Measurements from ENCODE around the gene SLC7A14. TPM values are rescaled to one million over a fixed set of nuclear protein-coding genes. Genes with fewer than 3 reads are reported as not detected.

SLC7A14 gene
- total RNA-seq, 1 experiment from 2014 or later = not detected

- CTCF ChIA-PET = interaction anchor here (1.0 to 1.1 kb wide), 2 partner anchors 14 to 281 kb away, joined by 3 to 4 read pairs; no protein-coding TSS in a partner anchor
- intact Hi-C loops (cut with micrococcal nuclease) = no loop called here
- Mint-ChIP-seq H3K36me3 (ENCODE audit: insufficient read depth, unreplicated experiment) (peaks cover 4% of the 10 kb centered on the region), H3K4me3 (ENCODE audit: unreplicated experiment) (no peak overlapping the region), H3K4me1 (ENCODE audit: insufficient read depth, unreplicated experiment) (peaks cover under 1% of the 10 kb centered on the region), H3K27me3 (ENCODE audit: insufficient read depth, unreplicated experiment) (no peaks in the 10 kb centered on the region), H3K9me3 (ENCODE audit: unreplicated experiment) (no peaks in the 10 kb centered on the region), H3K27ac (ENCODE audit: low read depth, unreplicated experiment) (no peak overlapping the region)
- TF ChIP-seq CTCF (IDR thresholded peaks at IDR 0.05; ENCODE audit: unreplicated experiment) = no peak
- POLR2A ChIA-PET = interaction anchor here (1.1 kb wide), 1 partner anchor 265 kb away, joined by 4 read pairs; no protein-coding TSS in a partner anchor
- no peak for DNase-seq (ENCODE audit: unreplicated experiment)
- no TSS peak for BruUV-seq (replicated peaks)
These were observed 57.1 kb downstream of the SLC7A14 start for GRCh38 chr3:170528726-170529125.

GRCh38 chr3:170524073-170524472 is 61.8 kb downstream of the SLC7A14 start:
- ChIA-PET CTCF (no interaction called here), POLR2A (no interaction called here)
- no peaks in the 10 kb centered on the region for H3K9me3 Mint-ChIP-seq (ENCODE audit: unreplicated experiment)
- H3K36me3 Mint-ChIP-seq (ENCODE audit: insufficient read depth, unreplicated experiment) = no peaks in the 10 kb centered on the region
- H3K4me1 Mint-ChIP-seq (ENCODE audit: insufficient read depth, unreplicated experiment) = peaks cover 8% of the 10 kb centered on the region
- intact Hi-C loops (cut with micrococcal nuclease) = no loop called here
- no peak overlapping the region for H3K4me3 Mint-ChIP-seq (ENCODE audit: unreplicated experiment)
- BruUV-seq (replicated peaks) = no TSS peak
- no peak for TF ChIP-seq CTCF (IDR thresholded peaks at IDR 0.05; ENCODE audit: unreplicated experiment)
- H3K27me3 Mint-ChIP-seq (ENCODE audit: insufficient read depth, unreplicated experiment) = no peaks in the 10 kb centered on the region
- no peak for DNase-seq (ENCODE audit: unreplicated experiment)
- H3K27ac Mint-ChIP-seq (ENCODE audit: low read depth, unreplicated experiment) = no peak overlapping the region

GRCh38 chr3:170523248-170523647 is 62.6 kb downstream of the SLC7A14 start:
- no peak for TF ChIP-seq CTCF (IDR thresholded peaks at IDR 0.05; ENCODE audit: unreplicated experiment)
- DNase-seq (ENCODE audit: unreplicated experiment) = peak; percentile 16
- Mint-ChIP-seq H3K4me1 (ENCODE audit: insufficient read depth, unreplicated experiment) (peaks cover 8% of the 10 kb centered on the region), H3K36me3 (ENCODE audit: insufficient read depth, unreplicated experiment) (no peaks in the 10 kb centered on the region), H3K27me3 (ENCODE audit: insufficient read depth, unreplicated experiment) (no peaks in the 10 kb centered on the region), H3K9me3 (ENCODE audit: unreplicated experiment) (no peaks in the 10 kb centered on the region), H3K27ac (ENCODE audit: low read depth, unreplicated experiment) (peak overlapping the region; percentile 3), H3K4me3 (ENCODE audit: unreplicated experiment) (no peak overlapping the region)
- POLR2A ChIA-PET = no interaction called here
- CTCF ChIA-PET = no interaction called here
- intact Hi-C loops (cut with micrococcal nuclease) = no loop called here
- BruUV-seq (replicated peaks) = no TSS peak

GRCh38 chr3:170522201-170522600 is 63.7 kb downstream of the SLC7A14 start:
- ChIA-PET CTCF (interaction anchor here (0.6 to 1.1 kb wide), 2 partner anchors 31 to 108 kb away, joined by 4 read pairs; no protein-coding TSS in a partner anchor), POLR2A (interaction anchor here (0.6 to 1.4 kb wide), 2 partner anchors 31 to 1375 kb away, joined by 3 read pairs; no protein-coding TSS in a partner anchor)
- no TSS peak for BruUV-seq (replicated peaks)
- H3K4me1 Mint-ChIP-seq (ENCODE audit: insufficient read depth, unreplicated experiment) = peaks cover 12% of the 10 kb centered on the region
- no peak for TF ChIP-seq CTCF (IDR thresholded peaks at IDR 0.05; ENCODE audit: unreplicated experiment)
- H3K9me3 Mint-ChIP-seq (ENCODE audit: unreplicated experiment) = no peaks in the 10 kb centered on the region
- H3K4me3 Mint-ChIP-seq (ENCODE audit: unreplicated experiment) = no peak overlapping the region
- H3K27ac Mint-ChIP-seq (ENCODE audit: low read depth, unreplicated experiment) = no peak overlapping the region
- intact Hi-C loops (cut with micrococcal nuclease) = no loop called here
- no peak for DNase-seq (ENCODE audit: unreplicated experiment)
- H3K27me3 Mint-ChIP-seq (ENCODE audit: insufficient read depth, unreplicated experiment) = no peaks in the 10 kb centered on the region
- no peaks in the 10 kb centered on the region for H3K36me3 Mint-ChIP-seq (ENCODE audit: insufficient read depth, unreplicated experiment)
